Kidney epithelial cell (primary cell): ENCODE data around the gene BTBD17. TPM values are rescaled to one million over a fixed set of nuclear protein-coding genes. Genes with fewer than 3 reads are reported as not detected.

Source experiments
- DNase-seq: peaks from one replicate; pipeline ENCODE4 v3.0.0-alpha.2; 2010; ENCODE audit warnings: low read depth
- H3K27me3 ChIP-seq: 2 replicates; pipeline ENCODE4 v1.6.0; 2011; ENCODE audit warnings: low read length; ENCODE audit not compliant: control insufficient read depth, insufficient read depth
- H3K36me3 ChIP-seq: 2 replicates; pipeline ENCODE4 v1.5.1; 2011; ENCODE audit warnings: low read length; ENCODE audit not compliant: control insufficient read depth, insufficient read depth
- H3K4me3 ChIP-seq: 2 replicates; pipeline ENCODE4 v1.5.1; 2011; ENCODE audit warnings: low read depth, mild to moderate bottlenecking, control low read depth, low read length
- total RNA-seq: library from RNA; depleted of rRNA; stranded (reverse); fragments of >200 nt; gene quantifications from 2 replicates; pipeline ENCODE4 v1.2.3, GENCODE V29; 2015
- TF ChIP-seq, protein P1 (sequence below): IDR thresholded peaks from 2 replicates; pipeline ENCODE4 v1.5.1; 2011; ENCODE audit warnings: mild to moderate bottlenecking, moderate library complexity, low read length, control low read depth, inconsistent platforms; ENCODE audit not compliant: insufficient read depth, poor library complexity, severe bottlenecking

BTBD17 gene
- total RNA-seq, 1 donor from 2014 or later: not detected

DNA sequence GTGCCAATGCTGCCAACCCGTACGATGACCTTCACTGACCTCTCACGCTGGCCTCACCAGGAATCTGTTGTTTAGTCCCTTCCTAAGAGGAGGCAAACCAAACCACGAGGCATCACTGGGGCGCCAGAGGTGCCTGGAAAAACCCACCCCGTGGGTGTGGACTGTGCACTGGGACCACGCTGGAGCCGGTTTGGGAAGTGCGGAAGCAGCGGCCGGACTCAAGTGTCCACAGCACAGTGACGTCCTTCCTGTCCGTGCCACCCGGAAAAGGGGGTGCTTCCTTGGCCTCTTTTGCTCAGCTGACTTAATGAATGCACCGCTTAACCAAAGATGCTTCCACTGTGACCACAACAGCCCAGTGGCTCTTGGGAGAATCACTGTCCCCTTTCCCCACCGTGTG lies 44.6 kb downstream of the BTBD17 start:
- DNase-seq: no peak
- H3K4me3 ChIP-seq: no peak overlapping the region
- TF ChIP-seq, protein P1, sequence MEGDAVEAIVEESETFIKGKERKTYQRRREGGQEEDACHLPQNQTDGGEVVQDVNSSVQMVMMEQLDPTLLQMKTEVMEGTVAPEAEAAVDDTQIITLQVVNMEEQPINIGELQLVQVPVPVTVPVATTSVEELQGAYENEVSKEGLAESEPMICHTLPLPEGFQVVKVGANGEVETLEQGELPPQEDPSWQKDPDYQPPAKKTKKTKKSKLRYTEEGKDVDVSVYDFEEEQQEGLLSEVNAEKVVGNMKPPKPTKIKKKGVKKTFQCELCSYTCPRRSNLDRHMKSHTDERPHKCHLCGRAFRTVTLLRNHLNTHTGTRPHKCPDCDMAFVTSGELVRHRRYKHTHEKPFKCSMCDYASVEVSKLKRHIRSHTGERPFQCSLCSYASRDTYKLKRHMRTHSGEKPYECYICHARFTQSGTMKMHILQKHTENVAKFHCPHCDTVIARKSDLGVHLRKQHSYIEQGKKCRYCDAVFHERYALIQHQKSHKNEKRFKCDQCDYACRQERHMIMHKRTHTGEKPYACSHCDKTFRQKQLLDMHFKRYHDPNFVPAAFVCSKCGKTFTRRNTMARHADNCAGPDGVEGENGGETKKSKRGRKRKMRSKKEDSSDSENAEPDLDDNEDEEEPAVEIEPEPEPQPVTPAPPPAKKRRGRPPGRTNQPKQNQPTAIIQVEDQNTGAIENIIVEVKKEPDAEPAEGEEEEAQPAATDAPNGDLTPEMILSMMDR: no peak
- H3K27me3 ChIP-seq: peaks cover 6% of the 10 kb centered on the region
- H3K36me3 ChIP-seq: no peaks in the 10 kb centered on the region

DNA sequence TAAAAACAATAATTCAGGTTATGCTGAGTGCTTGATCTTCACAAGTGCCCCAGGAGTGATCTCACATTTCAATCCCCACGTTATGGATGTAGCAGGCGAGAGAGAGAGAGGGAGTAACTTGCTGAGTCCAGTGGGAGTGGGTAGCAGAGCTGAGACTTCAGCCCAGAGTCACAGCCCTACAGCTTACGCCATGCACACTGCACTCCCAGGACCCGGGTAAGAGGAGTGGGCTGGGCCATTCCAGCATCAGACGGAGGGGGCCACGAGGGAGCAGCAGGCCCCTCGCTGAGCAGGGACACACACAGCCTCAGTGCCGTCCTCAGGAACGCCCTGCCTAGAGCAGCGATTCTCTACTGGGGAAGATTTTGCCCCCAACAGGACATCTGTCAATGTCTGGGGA lies 45.4 kb downstream of the BTBD17 start:
- no peak overlapping the region for H3K4me3 ChIP-seq
- DNase-seq: no peak
- TF ChIP-seq, protein P1: no peak
- no peaks in the 10 kb centered on the region for H3K36me3 ChIP-seq
- H3K27me3 ChIP-seq: no peaks in the 10 kb centered on the region

DNA sequence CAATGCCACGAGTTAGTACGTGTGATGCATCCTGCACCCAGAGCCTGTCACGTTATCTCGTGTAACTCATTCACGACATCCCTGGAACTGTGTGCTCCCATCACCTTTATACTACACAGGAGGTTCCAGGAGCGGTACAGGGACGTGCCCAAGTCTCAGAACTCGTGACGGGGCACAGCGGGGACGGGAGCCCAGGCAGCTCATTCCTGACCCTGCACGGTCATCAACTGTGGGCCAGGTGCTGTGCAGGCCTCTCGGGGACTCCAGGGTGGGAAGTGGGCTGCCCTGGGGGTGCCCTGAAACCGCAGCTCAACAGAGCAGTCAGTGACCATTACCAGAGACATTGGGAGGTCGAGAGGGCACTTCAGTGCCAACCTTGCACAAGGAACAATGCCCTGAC lies 46.8 kb downstream of the BTBD17 start:
- Histone ChIP-seq H3K4me3 (no peak overlapping the region), H3K36me3 (no peaks in the 10 kb centered on the region), H3K27me3 (no peaks in the 10 kb centered on the region)
- TF ChIP-seq, protein P1: no peak
- DNase-seq: no peak

DNA sequence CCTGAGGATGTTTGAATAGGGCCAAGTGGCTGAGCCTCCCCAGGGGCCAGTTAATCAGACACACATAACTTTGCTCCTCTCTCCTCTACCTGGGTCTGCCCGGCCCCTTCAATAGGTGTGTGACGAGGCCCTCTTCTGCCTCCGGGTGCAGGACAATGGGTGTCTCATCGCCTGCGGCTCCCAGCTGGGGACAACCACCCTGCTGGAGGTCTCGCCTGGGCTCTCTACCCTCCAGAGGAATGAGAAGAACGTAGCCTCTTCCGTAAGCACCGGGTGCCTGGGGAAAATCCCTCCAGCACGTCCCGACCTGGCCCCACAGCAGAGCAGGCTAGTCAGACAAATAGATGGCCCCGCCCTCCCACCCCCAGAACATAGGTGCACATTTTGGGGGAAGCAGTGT lies 51.8 kb downstream of the BTBD17 start:
- TF ChIP-seq, protein P1: no peak
- no peak for DNase-seq
- Histone ChIP-seq H3K4me3 (no peak overlapping the region), H3K27me3 (no peaks in the 10 kb centered on the region), H3K36me3 (no peaks in the 10 kb centered on the region)

DNA sequence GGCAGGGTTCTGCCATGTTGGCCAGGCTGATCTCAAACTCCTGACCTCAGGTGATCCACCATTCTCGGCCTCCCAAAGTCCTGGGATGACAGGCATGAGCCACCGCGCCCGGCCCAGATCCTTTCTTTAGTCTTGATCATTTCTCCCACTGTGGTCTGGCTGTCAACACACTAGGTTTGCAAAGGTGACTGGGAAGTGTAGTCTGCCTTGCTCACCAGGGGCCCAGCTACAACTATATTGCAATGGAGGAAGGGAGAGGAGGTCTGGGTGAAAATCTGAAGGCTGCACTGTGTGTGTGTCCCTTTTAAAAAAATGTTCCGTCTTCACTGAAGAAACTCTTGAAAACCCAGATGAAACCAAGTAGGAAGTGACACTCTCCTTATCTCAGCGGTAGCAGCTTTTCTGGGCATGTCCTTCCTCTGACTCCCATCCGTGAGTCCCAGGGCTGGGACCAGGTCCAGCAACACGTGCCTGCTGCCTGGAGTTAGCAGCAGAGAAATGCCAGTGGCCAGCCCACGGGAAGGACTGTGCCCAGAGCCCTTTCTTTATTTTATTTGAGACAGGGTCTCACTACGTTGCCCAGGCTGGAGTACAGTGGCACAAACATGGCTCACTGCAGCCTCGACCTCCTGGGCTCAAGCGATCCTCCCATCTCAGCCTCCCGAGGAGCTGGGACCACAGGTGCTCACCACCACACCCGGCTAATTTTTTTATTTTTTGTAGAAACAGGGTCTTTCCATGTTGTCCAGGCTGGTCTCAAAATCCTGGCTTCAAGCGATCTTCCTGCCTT lies 53.5 kb downstream of the BTBD17 start:
- no peak for DNase-seq
- TF ChIP-seq, protein P1: no peak
- H3K27me3 ChIP-seq: no peaks in the 10 kb centered on the region
- H3K36me3 ChIP-seq: no peaks in the 10 kb centered on the region
- H3K4me3 ChIP-seq: no peak overlapping the region

Other genes with a start within 250 kb of the BTBD17 start
- gene RPL38, start 158.2 kb downstream of the BTBD17 start, total RNA-seq: 487 and 584 TPM in 2 replicates
- gene TTYH2, start 148.3 kb downstream of the BTBD17 start, total RNA-seq: 1.1 and 1.8 TPM in 2 replicates
- not detected in 2 replicates for gene DNAI2, start 87.6 kb downstream of the BTBD17 start, total RNA-seq
- gene KIF19, start 35.6 kb downstream of the BTBD17 start, total RNA-seq: not detected in 2 replicates
- gene GPR142, start 5.6 kb upstream of the BTBD17 start, total RNA-seq: not detected in 2 replicates
- gene GPRC5C, start 70.2 kb upstream of the BTBD17 start, total RNA-seq: 74.7 and 80.3 TPM in 2 replicates
- not detected in 2 replicates for gene CD300A, start 104.8 kb upstream of the BTBD17 start, total RNA-seq
- 0.07 TPM in 1 of 2 replicates, not detected in the other for gene CD300LB, start 169.6 kb upstream of the BTBD17 start, total RNA-seq
- gene CD300C, start 184.2 kb upstream of the BTBD17 start, total RNA-seq: 0.21 TPM in 1 of 2 replicates, not detected in the other
- not detected in 2 replicates for gene CD300H, start 205.6 kb upstream of the BTBD17 start, total RNA-seq
- gene CD300LD, start 230.4 kb upstream of the BTBD17 start, total RNA-seq: not detected in 2 replicates